Activated naive CD4-positive, alpha-beta T cell treated with anti-CD3 and anti-CD28 coated beads, Interleukin-2, amount 50 U/mL, for 72 hours (primary cell): ENCODE results near the gene POP5. TPM values are rescaled to one million over a fixed set of nuclear protein-coding genes. Genes with fewer than 3 reads are reported as not detected.
A peak's percentile ranks its signal among the peaks of the same experiment; 100 is the strongest.

Experiments
- ATAC-seq, 2 donors: fragments of 150-1000 bp; cut with Tn5 transposase; 2 replicates each; pipeline ENCODE4 v1.10.0; 2021; ENCODE audit warnings: mild to moderate bottlenecking in 2 of 2, moderate library complexity in 2 of 2
- DNase-seq, 2 donors: peaks; one replicate each; pipeline ENCODE4 v3.0.0; 2021 to 2022; ENCODE audit warnings: low spot score in 2 of 2
- H3K27ac Mint-ChIP-seq, 2 donors: one replicate each; pipeline ENCODE4 v1.8.0; 2022; ENCODE audit warnings: mild to moderate bottlenecking in 2 of 2, mixed read lengths in 2 of 2
- H3K36me3 Mint-ChIP-seq, 2 donors: one replicate each; pipeline ENCODE4 v1.8.0; 2022; ENCODE audit warnings: mixed read lengths in 2 of 2
- H3K9me3 Mint-ChIP-seq, 2 donors: one replicate each; pipeline ENCODE4 v1.8.0; 2022; ENCODE audit warnings: mixed read lengths in 2 of 2
- total RNA-seq, 2 donors: library from RNA; stranded (reverse); gene quantifications; one replicate each; pipeline ENCODE4 v1.2.3, GENCODE V29; 2022

POP5 gene
- total RNA-seq, 2 donors from 2014 or later = 34.7 to 51.5 TPM

DNA sequence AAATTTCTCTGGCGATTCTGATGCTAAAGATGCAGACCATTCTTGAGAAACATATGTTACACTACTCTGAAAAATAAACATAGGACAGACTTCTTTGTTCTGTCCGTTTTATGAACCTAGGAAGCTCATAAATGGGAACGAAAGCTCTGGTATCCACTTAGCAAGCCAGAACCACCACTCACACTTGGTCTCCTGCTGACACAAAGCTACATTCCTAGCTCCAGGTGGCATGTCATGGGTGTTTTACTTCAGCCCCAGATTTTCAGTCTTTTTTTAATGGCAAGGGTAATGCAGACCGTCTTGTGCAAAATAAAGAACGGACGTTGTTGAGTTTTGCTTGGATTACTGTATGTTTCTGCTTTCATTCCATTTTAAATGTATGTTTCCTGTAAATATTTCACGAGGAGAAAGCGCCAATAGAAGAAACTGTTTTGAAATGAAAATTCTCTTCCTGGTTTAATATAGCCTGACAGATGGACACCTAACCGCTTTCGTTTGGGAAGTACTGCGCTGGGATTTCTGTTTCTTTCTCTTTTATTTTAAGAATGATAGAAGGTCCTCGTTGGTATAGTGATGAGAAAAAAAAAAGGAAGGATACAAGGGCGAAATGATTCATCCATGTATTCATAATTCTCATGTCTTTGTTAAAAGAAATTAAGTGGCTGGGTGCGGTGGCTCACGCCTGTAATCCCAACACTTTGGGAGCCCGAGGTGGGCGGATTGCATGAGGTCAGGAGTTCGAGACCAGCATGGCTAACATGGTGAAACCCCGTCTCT lies 51.4 kb downstream of the POP5 start:
- no peaks in the 10 kb centered on the region for H3K9me3 Mint-ChIP-seq
- ATAC-seq (no peak), DNase-seq (no peak)
- peak overlapping the region; percentile 93 to 100 for H3K27ac Mint-ChIP-seq
- peaks cover 11 to 15% of the 10 kb centered on the region in 2 donors for H3K36me3 Mint-ChIP-seq

DNA sequence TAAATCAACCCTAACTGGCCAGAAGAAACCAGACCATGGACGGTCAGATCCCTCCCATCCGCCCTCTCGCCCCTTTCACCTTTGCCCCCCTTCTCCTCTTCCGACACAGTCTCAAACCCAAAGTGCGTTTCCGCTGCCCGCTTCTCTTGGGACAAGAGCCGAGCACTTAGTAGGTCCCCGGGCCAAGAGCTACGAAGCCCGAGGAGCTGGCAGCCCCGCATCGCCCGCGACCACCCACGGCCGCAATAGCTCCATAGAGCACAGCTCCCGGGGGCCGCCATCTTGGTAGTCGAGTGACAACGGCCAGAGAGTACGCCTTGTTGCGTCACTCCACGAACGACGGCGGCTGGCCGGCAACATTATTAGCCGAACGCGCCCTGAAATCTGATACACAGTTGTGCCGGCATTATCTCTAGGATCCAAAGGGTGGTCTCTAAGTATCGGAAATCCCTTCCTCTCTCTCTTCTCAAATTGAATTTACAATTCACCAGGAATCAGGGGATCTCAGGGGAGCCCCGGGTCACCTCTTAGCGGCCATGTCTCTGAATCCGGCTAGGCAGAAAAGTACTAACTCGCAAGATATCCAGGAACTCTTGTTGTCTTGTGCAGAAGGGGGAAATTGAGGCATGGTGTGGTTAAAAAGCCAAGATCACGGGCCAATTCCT lies 52.2 kb downstream of the POP5 start, which contains the start of gene COQ5:
TSS of gene COQ5 (minus strand) at position 298 of the 665 bp plus-strand sequence. CDS start at position 281, 17 bp downstream.
- peaks cover 10 to 13% of the 10 kb centered on the region in 2 donors for H3K36me3 Mint-ChIP-seq
- peak; percentile 82 for DNase-seq
- peak within 1 kb of the TSS; percentile 93 to 100 for H3K27ac Mint-ChIP-seq
- ATAC-seq = peak; percentile 92 to 95
- no peaks in the 10 kb centered on the region for H3K9me3 Mint-ChIP-seq

Other genes with a start within 250 kb of the POP5 start
- gene MSI1, start 212.2 kb downstream of the POP5 start, total RNA-seq = under 1 TPM in 1 of 2 donors, not detected in 1; 0.51 TPM
- gene COX6A1, start 143.3 kb downstream of the POP5 start, total RNA-seq = 100 to 1,000 TPM; 416 to 490 TPM
- gene TRIAP1, start 135.0 kb downstream of the POP5 start, total RNA-seq = 10 to 100 TPM; 33.8 to 49.5 TPM
- gene GATC, start 135.0 kb downstream of the POP5 start, total RNA-seq = 10 to 100 TPM; 27.5 to 46.3 TPM
- 100 to 1,000 TPM; 148 to 207 TPM for gene SRSF9, start 111.7 kb downstream of the POP5 start, total RNA-seq
- gene DYNLL1, start 85.3 kb downstream of the POP5 start, total RNA-seq = 100 to 1,000 TPM in 1 of 2 donors, 10 to 100 TPM in 1; 49.5 to 157 TPM
- 10 to 100 TPM in 1 of 2 donors, 1 to 10 TPM in 1; 9.7 to 37.8 TPM for gene COQ5, start 52.2 kb downstream of the POP5 start, total RNA-seq
- gene RNF10, start 47.0 kb downstream of the POP5 start, total RNA-seq = 100 to 1,000 TPM; 182 to 196 TPM
- 1 to 10 TPM in 1 of 2 donors, not detected in 1; 3.0 TPM for gene CABP1, start 59.2 kb upstream of the POP5 start, total RNA-seq
- gene MLEC, start 105.7 kb upstream of the POP5 start, total RNA-seq = 10 to 100 TPM; 51.0 to 89.9 TPM
- gene UNC119B, start 129.1 kb upstream of the POP5 start, total RNA-seq = 10 to 100 TPM; 24.3 to 26.7 TPM
- gene ACADS, start 144.4 kb upstream of the POP5 start, total RNA-seq = 10 to 100 TPM; 15.9 to 24.5 TPM